ENCODE measurements around the gene HBA1.
"Not testable (repeated sequence)": the region's sequence is repeated elsewhere in the genome, so short reads cannot be mapped to it uniquely, and the experiment has no call there.

Gene HBA1

GRCh38 chr16:160242-160641, 16.2 kb upstream of the HBA1 start:
- not testable (repeated sequence) for DNase-seq

- no peak for DNase-seq
Measured at GRCh38 chr16:160691-161190, 15.7 kb upstream of the HBA1 start.

- DNase-seq: no peak
Measured at GRCh38 chr16:162271-162991, 14.0 kb upstream of the HBA1 start.

- not testable (repeated sequence) for DNase-seq
Measured at GRCh38 chr16:163139-163538, 13.3 kb upstream of the HBA1 start.

- DNase-seq: not testable (repeated sequence)
Measured at GRCh38 chr16:163696-164095, 12.8 kb upstream of the HBA1 start.

GRCh38 chr16:164134-164823, 12.2 kb upstream of the HBA1 start:
- not testable (repeated sequence) for DNase-seq

- DNase-seq: no peak
Measured at GRCh38 chr16:164827-165538, 11.5 kb upstream of the HBA1 start.

GRCh38 chr16:165539-166374, 10.7 kb upstream of the HBA1 start, which contains the start of gene HBM:
Gene HBM, plus strand, starts transcription at chr16:165978. Its CDS starts 20 bp downstream, at chr16:165998.
- DNase-seq: no peak

- DNase-seq: no peak
Measured at GRCh38 chr16:166375-167121, 9.9 kb upstream of the HBA1 start.

- DNase-seq: no peak
Measured at GRCh38 chr16:167122-167690, 9.3 kb upstream of the HBA1 start.

- DNase-seq: no peak
Measured at GRCh38 chr16:168424-168823, 8.1 kb upstream of the HBA1 start.

- DNase-seq: no peak
Measured at GRCh38 chr16:169014-169413, 7.5 kb upstream of the HBA1 start.

GRCh38 chr16:170088-170507, 6.4 kb upstream of the HBA1 start:
- DNase-seq: not testable (repeated sequence)

- DNase-seq: no peak
Measured at GRCh38 chr16:170788-171187, 5.7 kb upstream of the HBA1 start.

- not testable (repeated sequence) for DNase-seq
Measured at GRCh38 chr16:172374-172941, 4.0 kb upstream of the HBA1 start, which contains the start of gene HBA2. Gene HBA2, plus strand, starts transcription at chr16:172876. Its CDS starts 37 bp downstream, at chr16:172913.

GRCh38 chr16:173211-173854, 3.1 kb upstream of the HBA1 start:
- not testable (repeated sequence) for DNase-seq

- DNase-seq: not testable (repeated sequence)
Measured at GRCh38 chr16:173928-174769, 2.3 kb upstream of the HBA1 start.

GRCh38 chr16:175011-175949, 1.2 kb upstream of the HBA1 start:
- DNase-seq: no peak

Measured in activated CD8-positive, alpha-beta memory T cell treated with anti-CD3 and anti-CD28 coated beads, Interleukin-2, amount 50 U/mL, for 48 hours (primary cell).